A549 (cell line): ENCODE measurements around the gene ELAC2.

Experiments used
- EP300 ChIP-seq, 2 experiments: fragments of >200 bp; sonication (Bioruptor Twin); formaldehyde crosslinking; IDR thresholded peaks; 2 replicates in 1 of 2; 3 replicates in 1 of 2; pipeline ENCODE4 v1.6.1; 2016 to 2017
- ESRRA ChIP-seq: fragments of 150-350 bp; IDR thresholded peaks from 2 replicates; pipeline ENCODE4 v1.6.1; 2014; ENCODE audit warnings: mild to moderate bottlenecking, low read length, borderline replicate concordance
- JUN ChIP-seq, 2 experiments: fragments of >200 bp; sonication (Bioruptor Twin); formaldehyde crosslinking; IDR thresholded peaks; 2 replicates in 1 of 2; 3 replicates in 1 of 2; pipeline ENCODE4 v1.6.1; 2016 to 2017
- MAFK ChIP-seq: fragments of 450-650 bp; IDR thresholded peaks from 2 replicates; pipeline ENCODE4 v1.6.1; 2014; ENCODE audit not compliant: partially characterized antibody
- POLR2A ChIP-seq: IDR thresholded peaks from 2 replicates; pipeline ENCODE4 v1.6.1; 2012; ENCODE audit warnings: mild to moderate bottlenecking, low read length
- RFX5 ChIP-seq: fragments of 450-650 bp; IDR thresholded peaks from 2 replicates; pipeline ENCODE4 v1.7.1; 2014; ENCODE audit warnings: antibody characterized with exemption, mild to moderate bottlenecking, moderate library complexity
- ZSCAN20 ChIP-seq: fragments of 250-450 bp; sonication (Bioruptor Pico); IDR thresholded peaks from 2 replicates; pipeline ENCODE4 v1.8.0; 2022; ENCODE audit warnings: mild to moderate bottlenecking, moderate library complexity
- TF ChIP-seq, protein P1 (sequence below): fragments of >200 bp; sonication (Bioruptor Twin); formaldehyde crosslinking; IDR thresholded peaks from 3 replicates; pipeline ENCODE4 v1.5.1; 2016
- TF ChIP-seq, protein P2 (sequence below): IDR thresholded peaks from 2 replicates; pipeline ENCODE4 v1.6.1; 2012

DNA sequence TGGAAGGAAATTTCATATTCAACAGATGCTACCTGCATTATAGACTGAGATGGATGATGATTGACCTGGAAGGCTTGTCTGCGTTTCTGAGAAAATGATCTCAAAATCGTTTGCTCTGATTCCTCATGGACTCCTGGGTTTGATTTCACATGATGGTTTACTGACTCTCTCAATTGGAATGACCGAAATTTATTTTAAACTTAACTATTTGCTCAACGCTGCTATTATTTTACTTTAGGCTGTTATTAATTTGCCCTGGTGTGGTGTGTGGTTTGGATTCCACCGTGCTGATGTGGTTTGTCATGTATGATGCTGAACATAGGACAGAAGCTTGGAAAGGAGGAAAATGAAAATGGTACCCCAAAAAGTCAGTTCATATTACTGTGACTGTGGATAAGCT, 37.3 kb upstream of the ELAC2 start:
- no peak for TF ChIP-seq EP300 (IDR thresholded peaks at IDR 0.05)
- TF ChIP-seq, protein P1, sequence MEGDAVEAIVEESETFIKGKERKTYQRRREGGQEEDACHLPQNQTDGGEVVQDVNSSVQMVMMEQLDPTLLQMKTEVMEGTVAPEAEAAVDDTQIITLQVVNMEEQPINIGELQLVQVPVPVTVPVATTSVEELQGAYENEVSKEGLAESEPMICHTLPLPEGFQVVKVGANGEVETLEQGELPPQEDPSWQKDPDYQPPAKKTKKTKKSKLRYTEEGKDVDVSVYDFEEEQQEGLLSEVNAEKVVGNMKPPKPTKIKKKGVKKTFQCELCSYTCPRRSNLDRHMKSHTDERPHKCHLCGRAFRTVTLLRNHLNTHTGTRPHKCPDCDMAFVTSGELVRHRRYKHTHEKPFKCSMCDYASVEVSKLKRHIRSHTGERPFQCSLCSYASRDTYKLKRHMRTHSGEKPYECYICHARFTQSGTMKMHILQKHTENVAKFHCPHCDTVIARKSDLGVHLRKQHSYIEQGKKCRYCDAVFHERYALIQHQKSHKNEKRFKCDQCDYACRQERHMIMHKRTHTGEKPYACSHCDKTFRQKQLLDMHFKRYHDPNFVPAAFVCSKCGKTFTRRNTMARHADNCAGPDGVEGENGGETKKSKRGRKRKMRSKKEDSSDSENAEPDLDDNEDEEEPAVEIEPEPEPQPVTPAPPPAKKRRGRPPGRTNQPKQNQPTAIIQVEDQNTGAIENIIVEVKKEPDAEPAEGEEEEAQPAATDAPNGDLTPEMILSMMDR = no peak
- TF ChIP-seq ZSCAN20 (CRISPR knock-in tag) = no peak
- TF ChIP-seq POLR2A = no peak
- TF ChIP-seq ESRRA = no peak
- no peak for TF ChIP-seq MAFK
- TF ChIP-seq RFX5 = no peak
- TF ChIP-seq JUN (IDR thresholded peaks at IDR 0.05) = no peak
- TF ChIP-seq, protein P2, sequence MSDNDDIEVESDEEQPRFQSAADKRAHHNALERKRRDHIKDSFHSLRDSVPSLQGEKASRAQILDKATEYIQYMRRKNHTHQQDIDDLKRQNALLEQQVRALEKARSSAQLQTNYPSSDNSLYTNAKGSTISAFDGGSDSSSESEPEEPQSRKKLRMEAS = no peak
